Stimulated activated CD8-positive, alpha-beta memory T cell treated with anti-CD3 and anti-CD28 coated beads, Interleukin-15, amount 100 ng/mL, for 1 hour (primary cell): ENCODE measurements around the gene TCTN2.

Experiments used
- DNase-seq: peaks from one replicate; pipeline ENCODE4 v3.0.0-alpha.2; 2020; ENCODE audit warnings: low read depth

TCTN2 gene

DNA sequence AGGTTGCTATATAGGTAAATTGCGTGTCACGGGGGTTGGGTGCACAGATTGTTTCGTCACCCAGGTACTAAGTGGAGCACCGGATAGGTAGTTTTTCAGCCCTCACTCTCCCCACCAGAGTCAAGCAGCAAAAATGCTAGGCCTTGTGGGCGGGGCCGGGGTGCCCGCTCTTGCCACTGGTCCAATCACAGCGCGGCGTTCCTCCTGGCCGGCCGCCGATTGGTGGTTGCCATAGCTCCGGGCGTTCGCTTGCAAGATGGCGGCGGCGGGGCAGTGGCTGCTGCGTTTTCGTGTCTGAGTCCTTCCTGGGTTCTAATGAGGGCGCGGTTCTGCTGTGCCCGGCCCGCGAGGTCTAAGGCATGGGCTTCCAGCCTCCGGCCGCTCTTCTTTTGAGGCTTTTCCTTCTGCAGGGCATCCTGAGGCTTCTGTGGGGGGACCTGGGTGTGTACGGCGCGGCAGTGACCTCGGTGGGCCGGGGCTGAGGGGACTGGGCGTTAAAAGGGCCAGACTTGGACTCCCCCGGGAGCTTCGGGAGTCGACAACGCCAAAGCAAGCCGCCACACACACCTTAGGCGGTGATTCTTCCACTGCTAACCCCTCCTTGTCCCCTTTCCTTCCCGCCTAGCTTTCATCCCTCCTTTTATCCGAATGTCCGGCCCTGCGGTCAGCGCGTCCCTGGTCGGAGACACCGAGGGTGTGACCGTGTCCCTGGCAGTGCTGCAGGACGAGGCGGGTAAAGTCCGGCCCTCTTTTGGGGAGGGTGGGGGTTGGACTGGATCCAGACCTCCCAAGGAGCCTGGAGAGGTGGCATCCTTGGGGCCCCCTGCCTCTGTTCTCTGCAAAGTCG lies at the start of gene TCTN2:
TCTN2 (plus strand) TSS at position 232 of the 847 bp plus-strand sequence; CDS start at position 360, 128 bp downstream.
- DNase-seq: peak; percentile 88

DNA sequence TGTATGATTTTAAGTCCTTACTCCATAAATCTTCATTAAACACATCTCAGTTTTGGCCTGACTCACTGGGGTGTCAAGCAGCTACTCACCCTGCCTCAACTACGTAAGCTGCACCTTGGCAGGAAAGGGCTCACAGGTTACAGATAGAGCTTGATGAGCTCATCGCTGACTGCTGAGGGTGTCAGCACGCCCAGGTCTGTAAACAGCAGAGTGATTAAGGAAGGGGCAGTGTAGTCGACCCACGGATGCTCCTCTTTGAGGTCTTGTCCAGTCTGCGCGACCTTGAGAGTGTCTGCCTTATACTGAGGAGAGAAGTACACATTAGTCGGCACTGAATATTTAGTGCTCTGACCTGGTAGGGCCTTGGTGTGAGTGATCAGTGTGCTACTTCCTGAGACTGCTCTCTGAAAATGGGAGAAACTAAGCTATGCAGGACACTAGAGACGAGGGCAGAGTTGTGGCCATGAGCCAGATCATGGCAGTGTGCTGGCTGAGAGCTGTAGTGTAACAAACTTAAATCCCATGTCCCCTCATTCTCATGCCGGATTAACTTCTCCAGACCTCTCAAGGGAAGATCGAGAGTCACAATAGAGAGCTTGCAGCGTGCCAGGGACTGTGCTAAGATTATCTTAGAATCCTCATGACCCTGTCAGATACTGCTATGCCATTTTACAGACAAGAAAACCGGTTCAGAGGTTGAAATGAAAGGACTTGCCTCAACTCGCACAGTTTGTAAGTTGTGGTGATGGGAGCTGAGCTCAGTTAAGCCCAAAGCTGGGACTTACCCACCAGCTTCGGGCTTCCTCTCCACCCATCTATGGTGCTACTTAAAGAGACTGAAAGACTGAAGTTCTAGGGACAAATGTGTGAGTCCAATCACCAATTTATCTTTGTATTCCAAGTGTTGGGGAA lies 49.0 kb upstream of the TCTN2 start:
- DNase-seq: no peak

DNA sequence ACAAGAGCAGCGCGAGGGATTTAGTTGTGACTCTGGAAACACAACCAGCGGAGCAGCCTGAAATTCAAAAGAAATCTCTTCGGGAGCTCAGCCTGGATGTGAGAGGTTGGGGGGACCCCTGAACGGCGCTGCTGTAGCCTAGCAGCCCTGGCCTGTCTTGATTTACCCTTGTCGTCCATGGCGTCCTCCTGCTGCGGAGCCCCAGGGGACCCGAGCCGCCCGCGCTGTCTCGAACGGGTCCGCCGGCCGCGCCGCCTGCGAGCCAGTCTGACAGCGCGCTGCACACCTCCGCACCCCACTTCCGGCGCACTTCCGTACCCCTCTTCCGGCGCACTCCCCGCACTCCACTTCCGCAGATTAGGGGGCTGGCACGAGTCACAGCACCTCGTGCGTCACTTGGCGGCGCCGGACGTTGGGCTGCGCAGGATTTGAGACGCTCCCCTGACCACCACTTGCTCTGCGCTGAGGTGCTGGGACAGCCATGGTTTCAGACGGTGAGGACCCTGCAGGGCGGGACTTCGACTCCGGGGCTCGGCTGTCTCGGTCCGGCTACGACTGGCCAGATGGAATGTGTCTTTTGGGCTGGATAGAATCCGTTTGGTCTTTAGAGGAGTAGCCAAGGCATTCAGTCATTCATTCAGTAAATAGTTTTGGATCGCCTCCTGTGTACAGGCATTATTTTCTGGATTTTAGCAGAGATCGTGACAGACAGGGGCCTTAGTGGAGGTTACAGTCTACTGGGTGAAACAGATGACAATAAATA lies 37.4 kb upstream of the TCTN2 start, which contains the start of the genes EIF2B1 and GTF2H3:
EIF2B1 (minus strand) TSS at position 308 of the 763 bp plus-strand sequence; CDS start at position 179, 129 bp downstream.
GTF2H3 (plus strand) TSS at position 451 of the 763 bp plus-strand sequence; CDS start at position 482, 31 bp downstream.
- peak; percentile 95 for DNase-seq

DNA sequence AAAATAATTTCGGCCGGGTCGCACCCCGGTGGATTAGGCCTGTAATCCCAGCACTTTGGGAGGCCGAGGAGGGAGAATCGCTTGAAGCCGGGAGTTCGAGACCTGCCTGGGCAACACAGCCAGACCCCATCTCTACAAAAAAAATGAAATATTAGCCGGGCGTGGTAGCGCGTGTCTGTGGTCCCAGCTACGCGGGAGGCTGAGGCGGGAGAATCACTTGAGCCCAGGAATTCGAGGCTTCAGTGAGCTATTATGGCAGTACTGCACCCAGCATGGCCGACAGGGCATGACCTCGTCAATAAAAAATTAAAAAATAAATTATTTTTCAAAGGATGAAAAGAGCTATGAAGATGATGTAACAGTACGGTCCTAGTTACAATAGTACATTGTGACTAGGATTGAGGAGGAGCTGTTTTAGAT lies 36.8 kb upstream of the TCTN2 start:
- no peak for DNase-seq

DNA sequence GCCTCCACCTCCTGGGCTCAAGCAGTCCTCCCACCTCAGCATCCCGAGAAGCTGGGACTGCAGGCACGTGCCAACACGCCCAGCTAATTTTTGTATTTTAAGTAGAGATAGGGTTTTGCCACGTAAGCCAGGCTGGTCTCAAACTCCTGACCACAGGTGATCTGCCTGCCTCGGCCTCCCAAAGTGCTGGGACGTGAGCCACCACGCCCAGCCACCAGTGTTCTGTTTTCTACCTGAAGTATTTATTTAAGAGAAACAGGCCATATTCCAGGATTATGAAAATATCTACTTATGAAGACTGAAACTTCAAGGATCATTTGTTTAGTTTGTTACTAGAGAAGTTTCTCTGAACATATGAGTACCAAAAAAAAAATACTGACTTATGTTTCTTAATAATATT lies 27.0 kb upstream of the TCTN2 start:
- no peak for DNase-seq

DNA sequence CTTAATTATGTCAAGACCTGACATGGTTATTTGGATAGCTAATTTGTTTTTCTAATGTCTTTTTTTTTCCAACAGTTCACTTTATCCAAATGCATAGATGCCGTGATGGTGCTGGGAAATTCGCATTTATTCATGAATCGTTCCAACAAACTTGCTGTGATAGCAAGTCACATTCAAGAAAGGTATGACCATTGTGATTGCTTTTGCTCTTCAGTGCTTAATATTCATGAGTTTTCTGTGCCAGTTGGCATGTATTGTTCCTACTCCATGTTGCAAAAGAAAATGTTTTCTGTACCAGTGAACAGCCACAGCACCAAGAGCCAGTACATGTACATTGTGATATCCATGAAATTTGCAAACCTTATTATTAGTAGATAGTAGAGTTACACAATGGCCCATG lies 25.5 kb upstream of the TCTN2 start:
- DNase-seq: no peak

DNA sequence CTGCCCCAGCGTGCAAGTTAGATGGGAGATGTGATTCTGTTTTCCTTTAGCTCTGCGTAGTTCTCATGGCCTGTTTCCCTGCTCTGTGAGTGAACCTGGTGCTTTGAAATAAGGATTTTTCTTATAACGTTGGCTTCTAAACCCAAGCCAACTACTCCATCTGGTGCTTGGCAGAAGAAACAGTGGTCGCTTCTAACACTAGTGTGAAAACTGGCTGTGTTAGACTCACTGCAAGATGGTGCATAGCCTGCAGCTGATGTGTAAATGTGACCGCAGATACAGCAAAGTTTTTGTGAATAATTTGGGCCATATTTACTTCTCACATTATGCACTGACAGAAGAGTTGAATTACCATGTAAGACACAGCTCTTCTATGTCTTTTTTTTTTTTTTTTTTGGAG lies 25.0 kb upstream of the TCTN2 start:
- no peak for DNase-seq

DNA sequence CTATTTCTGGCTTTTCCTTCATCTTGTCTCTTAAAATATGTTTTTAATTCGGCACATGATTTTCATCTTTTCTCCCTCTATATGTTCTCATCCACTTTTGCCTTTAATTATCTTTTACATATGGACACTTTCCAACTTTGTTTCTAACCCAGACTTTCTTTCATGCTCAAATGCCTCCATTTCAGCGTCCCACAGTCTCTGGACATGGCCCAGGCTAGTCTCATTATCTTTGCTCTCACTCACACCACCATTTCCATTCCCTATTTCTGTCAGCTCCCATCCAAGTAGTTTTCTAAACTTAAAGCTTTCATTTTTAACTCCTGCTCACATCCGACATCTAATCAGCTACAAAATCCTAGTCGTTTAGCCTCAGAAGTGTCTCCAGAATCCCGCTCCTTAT lies 22.5 kb upstream of the TCTN2 start:
- no peak for DNase-seq

DNA sequence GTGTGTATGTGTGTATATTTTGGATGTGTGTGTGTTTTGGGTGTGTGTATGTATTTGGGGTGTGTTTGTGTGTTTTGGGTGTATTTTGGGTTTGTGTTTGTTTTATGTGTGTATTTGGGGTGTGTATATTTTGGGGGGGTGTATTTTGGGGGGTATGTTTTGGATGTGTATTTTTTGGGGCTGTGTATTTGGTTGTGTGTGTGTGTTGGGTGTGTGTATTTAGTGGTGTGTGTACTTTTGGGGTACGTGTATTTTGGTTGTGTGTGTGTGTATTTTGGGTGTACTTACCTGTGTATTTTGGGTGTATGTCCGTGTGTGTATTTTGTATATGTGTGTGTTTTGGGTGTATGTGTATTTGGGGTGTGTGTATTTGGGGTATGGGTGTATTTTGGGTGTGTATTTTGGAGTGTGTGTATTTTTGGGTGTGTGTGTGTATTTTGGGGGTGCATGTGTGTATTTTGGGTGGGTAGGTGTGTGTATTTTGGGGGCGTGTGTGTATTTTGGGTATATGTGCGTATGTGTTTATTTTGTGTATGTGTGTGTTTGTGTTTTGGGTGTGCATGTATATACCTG lies 16.7 kb upstream of the TCTN2 start:
- DNase-seq: no peak

DNA sequence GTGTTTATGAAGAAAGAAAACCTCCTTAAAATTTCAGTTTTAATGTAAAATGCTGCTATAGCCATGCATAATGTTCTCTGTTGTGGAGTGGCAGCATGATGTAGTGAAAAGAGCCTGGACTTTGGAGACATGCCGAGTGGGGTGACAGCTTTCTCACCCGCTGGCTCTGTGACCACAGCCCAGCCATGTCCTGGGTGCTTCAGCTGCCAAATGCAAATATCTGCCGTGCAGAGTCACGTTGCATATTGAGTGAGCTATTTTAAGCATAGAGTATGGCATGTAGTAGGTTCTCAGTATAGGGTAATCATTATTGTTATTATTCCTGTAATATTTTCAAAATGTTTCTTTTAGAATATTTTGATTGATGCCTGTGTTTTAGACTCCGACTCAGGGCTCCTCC lies 15.5 kb upstream of the TCTN2 start:
- no peak for DNase-seq

DNA sequence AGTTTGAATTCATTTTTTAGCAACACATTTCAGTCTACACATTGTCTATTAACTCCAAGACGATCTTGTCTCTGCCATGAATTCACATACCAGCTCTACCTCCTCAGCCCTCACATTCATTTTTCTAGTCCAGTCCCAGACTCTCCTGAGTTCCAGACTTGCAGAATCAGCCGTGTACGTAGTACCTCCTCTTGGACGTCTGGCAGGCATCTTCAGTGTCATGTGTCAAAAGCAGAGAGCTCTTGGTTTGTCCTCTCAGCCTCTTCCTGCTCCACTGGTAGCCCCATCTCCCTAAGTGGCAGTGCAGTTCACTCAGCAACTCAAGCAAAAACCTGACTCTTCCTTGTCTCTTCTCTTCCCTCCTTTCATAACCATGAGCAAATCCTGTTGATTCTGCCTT lies 14.5 kb upstream of the TCTN2 start:
- no peak for DNase-seq

DNA sequence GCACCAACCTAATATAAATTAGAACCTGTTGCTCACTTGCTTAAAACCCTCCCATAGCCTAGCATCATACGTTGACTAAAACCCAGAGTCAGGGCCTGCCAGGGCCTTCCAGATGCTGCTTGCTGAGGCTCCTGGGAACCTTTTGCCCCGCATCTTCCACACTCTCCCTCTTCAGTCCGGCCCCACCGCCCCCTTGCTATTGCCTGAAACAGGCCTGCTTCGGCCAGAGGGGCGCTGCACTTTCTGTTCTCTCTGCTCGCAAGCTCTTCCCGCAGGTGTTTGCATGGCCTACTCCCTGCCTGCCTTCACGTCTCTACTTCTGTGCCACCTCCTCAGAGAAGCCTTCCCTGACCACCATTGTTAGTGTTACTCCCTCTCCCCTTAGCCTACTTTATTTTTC lies 13.7 kb upstream of the TCTN2 start:
- no peak for DNase-seq

DNA sequence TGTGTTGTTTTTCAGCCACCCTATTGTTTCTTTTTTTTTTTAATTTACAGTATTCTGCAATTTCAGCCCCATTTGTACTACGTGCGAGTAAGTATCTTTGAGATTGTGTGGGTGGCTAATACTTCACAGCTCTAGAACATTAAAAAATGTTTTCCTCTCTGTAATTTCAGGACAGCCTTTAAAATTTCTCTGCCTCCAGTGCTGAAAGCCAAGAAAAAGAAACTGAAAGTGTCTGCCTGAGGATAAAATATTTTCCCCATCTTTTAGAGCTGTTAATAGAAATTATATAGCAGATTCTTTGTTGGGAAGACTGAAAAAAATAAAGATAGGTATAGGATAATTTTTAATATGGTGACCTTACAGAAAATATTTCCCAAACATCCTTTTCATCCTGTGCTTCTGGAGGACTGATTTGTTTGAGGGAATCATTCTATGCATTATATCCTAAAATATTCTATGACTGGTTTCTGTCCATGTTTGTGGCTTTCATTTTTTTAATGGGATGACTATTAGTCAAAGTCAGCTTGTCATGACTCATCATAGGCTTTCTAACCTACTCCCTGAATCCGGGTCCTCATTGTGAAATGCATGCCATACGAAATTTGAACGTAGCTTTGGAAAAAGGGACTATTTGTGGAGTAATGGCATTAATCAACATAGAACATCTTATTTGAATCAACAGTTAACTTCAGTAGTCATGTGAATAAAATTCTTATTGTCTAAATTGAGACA lies 10.8 kb upstream of the TCTN2 start:
- no peak for DNase-seq

DNA sequence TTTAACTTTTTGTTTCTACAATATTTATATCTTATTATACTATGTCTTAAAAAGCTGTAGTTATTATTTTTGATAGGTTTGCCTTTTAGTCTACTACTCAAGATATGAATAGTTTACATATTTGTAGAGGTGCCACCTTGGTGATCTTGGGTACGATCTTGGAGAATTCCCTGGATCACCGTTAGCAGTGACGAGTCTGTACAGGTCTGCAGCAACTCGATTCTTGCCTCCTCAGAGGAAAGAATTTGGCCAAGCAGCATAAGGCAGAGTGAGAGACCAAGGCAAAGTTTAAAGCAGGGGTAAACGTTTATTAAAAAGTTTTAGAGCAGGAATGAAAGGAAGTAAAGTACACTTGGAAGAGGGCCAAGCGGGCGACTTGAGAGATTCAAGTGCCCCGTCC lies 3.1 kb upstream of the TCTN2 start:
- no peak for DNase-seq

DNA sequence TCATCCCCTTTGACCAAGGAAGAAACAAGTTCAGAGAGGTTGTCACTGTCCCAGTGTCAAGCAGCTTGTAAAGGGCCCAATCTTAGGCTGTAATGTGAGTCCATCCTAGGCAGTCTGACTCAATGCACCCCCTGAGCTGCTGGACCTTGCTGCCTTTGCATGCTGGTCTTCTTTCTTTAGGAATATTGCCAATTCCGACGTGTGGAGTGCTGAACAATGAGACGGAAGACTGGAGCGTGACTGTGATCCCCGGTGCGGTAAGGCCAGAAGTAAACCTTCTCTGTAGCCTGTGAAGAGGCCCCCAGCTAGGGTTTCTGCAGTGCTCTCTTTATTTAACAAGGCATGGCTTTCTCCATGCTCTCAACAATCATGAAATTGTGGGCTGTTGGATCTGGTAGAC lies 963 bp downstream of the TCTN2 start:
- DNase-seq: no peak

DNA sequence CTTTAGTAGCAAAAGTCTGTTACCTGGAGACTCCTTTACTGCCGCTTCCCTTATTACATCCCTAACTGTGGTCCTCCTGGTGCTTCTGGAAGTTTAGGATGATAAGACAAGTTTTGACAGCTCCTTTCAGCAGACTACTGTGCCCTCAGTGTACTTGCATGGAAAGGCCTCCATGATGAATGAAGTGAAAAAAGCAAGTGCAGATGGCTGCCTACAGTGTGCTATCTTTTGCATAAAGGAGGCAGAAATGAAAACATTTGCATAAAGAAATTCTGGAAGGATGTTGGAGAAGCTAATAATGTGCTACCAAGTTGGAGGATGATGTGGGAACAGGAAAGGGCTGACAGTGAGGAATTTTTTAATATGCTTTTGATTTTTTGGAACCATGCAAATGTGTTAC lies 4.5 kb downstream of the TCTN2 start:
- DNase-seq: no peak

DNA sequence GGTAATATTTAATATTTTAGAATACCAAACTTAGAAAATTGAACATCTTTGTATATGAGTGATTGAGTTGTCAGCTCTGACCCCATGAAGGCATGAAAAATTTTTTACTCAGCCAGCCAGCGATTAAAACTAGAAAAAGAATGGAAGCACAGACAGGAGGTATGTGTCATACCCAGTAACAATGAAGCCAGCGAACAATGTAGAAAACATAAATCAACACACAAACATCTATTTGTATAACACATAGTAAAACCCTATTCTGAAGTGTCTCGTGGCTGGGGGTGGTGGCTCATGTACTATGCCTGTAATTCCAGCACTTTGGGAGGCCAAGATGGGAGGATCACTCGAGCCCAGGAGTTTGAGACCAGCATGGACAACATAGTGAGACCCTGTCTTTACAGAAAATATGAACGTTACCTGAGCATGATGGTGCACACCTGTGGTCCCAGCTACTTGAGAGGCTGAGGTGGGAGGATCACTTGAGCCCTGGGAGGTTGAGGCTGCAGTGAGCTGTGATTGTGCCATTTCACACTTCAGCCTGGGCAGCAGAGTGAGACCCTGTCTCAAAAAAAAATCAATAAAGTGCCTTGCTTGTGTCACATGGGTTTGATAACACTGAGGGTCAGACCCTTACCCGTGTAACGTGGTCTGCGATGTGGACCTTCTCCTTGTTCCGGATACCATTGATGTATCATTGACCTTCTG lies 5.9 kb downstream of the TCTN2 start:
- no peak for DNase-seq

DNA sequence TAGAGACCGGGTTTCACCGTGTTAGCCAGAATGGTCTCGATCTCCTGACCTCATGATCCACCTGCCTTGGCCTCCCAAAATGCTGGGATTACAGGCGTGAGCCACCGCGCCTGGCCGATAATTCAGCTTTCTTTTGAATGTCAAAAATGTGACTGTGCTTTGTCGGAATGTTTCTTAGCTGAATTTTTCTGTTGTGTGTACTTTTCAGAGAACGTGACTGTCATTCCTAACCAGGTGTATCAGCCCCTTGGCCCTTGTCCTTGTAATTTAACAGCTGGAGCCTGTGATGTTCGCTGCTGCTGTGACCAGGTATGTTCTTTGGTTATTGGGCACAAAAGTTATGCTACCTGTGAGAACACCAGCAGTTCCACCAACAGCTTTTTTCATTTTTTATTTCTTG lies 8.1 kb downstream of the TCTN2 start:
- DNase-seq: no peak

DNA sequence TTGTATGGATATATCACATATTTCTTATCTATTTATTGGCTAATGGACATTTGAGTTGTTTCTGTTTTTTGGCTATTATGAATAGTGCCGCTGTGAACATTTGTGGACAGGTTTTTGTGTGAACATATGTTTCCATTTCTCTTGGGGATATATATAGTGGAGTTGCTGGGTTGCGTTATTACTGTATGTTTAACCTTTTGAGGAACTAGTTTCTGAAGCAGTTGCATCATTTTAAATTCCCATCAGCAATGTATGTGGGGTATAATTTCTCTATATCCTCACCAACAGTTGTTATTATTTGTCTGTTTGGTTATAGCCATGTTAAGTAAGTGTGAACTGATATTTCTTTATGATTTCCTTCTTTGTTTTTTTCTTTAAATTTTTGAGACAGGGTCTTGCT lies 10.7 kb downstream of the TCTN2 start:
- no peak for DNase-seq

DNA sequence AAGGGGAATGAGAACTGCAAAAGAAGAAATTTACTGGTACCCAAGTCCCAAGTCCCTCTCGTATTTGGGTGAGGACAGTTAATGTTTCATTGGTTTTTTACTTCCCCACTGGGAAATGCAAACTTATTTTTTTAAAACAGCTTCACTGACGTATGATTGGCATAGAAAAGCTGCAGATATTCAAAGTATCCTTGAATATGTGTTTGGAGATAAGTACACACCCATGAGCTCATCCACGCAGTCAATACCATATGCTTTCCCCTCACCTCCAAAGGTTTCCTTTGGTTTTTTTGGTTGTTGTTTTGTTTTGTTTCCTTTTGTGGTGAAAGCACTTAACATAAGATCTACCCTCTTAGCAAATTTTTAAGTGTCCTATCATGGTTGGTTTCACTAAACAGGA lies 13.1 kb downstream of the TCTN2 start:
- DNase-seq: no peak
